ENCODE data around the gene MARCHF7. TPM values are rescaled to one million over a fixed set of nuclear protein-coding genes. Genes with fewer than 3 reads are reported as not detected.
A peak's percentile ranks its signal among the peaks of the same experiment; 100 is the strongest.

Gene MARCHF7
- total and polyA plus RNA-seq, 2 of the 13 experiments (the other 11 are each of a cell fraction or from before 2014, with no cell fraction given) = 32.8 to 88.5 TPM

- TF ChIP-seq CSRNP1 (CRISPR knock-in tag; IDR thresholded peaks at IDR 0.05) (peak; percentile 95), IRF2 (CRISPR knock-in tag; IDR thresholded peaks at IDR 0.05) (peak; percentile 94), ELF1 (CRISPR knock-in tag; IDR thresholded peaks at IDR 0.05) (peak; percentile 89), NPAS2 (CRISPR knock-in tag; IDR thresholded peaks at IDR 0.05; ENCODE audit: borderline replicate concordance) (peak; percentile 92; the same call in 1 of the 2 replicates), ZBTB44 (CRISPR knock-in tag; IDR thresholded peaks at IDR 0.05) (no peak; the same call in 1 of the 2 replicates), RNF2 (conservative IDR thresholded peaks at IDR 0.05; ENCODE audit: low read depth) (peak; percentile 71; the same call in 1 of the 2 replicates), RAD51 (IDR thresholded peaks at IDR 0.05; ENCODE audit: borderline replicate concordance) (no peak), ZBTB46 (CRISPR knock-in tag; IDR thresholded peaks at IDR 0.05; ENCODE audit: borderline replicate concordance) (no peak), ZNF354B (CRISPR knock-in tag; IDR thresholded peaks at IDR 0.05) (peak; percentile 99), TIGD3 (CRISPR knock-in tag; IDR thresholded peaks at IDR 0.05; ENCODE audit: borderline replicate concordance) (peak; percentile 98), ZBTB33 (CRISPR knock-in tag; IDR thresholded peaks at IDR 0.05) (peak; percentile 77; the same call in 1 of the 2 replicates), TOE1 (CRISPR knock-in tag; IDR thresholded peaks at IDR 0.05) (no peak), ISL2 (CRISPR knock-in tag; IDR thresholded peaks at IDR 0.05) (no peak; the same call in none of the 2 replicates), ZNF350 (CRISPR knock-in tag; IDR thresholded peaks at IDR 0.05; ENCODE audit: borderline replicate concordance, low read depth) (peak; percentile 96; the same call in 1 of the 2 replicates), ZNF549 (CRISPR knock-in tag; IDR thresholded peaks at IDR 0.05) (0 out of 2 replicates have a peak, but pooled peaks have one; percentile 30), ZEB1 (IDR thresholded peaks at IDR 0.05; ENCODE audit: insufficient replicate concordance, low read depth) (peak; percentile 79), MEF2D (CRISPR knock-in tag; IDR thresholded peaks at IDR 0.05) (peak; percentile 94), THAP7 (CRISPR knock-in tag; IDR thresholded peaks at IDR 0.05) (peak; percentile 72; the same call in 1 of the 2 replicates), ZNF547 (CRISPR knock-in tag; IDR thresholded peaks at IDR 0.05) (peak; percentile 99)
Measured at GRCh38 chr2:159712143-159712928, at the start of gene MARCHF7 (continued).
